Muscle of arm (tissue), 12 donors: Measurements from ENCODE around the gene ERICH6. TPM values are rescaled to one million over a fixed set of nuclear protein-coding genes. Genes with fewer than 3 reads are reported as not detected.
A peak's percentile ranks its signal among the peaks of the same experiment; 100 is the strongest.
"Not testable (repeated sequence)": the region's sequence is repeated elsewhere in the genome, so short reads cannot be mapped to it uniquely, and the experiment has no call there.

ENCODE experiments used
- DNase-seq: peaks from one replicate; pipeline ENCODE4 v3.0.0-alpha.2; 2013
- polyA plus RNA-seq, 12 donors: library from polyadenylated mRNA; unstranded; fragments of 120-200 nt; gene quantifications; one replicate each; pipeline ENCODE4 v1.2.1, GENCODE V29; 2013; ENCODE audit not compliant: insufficient read length in 12 of 12

Gene ERICH6
- polyA plus RNA-seq, 12 donors = 0.20 to 0.43 (median 0.38) TPM; not detected in 6

DNA sequence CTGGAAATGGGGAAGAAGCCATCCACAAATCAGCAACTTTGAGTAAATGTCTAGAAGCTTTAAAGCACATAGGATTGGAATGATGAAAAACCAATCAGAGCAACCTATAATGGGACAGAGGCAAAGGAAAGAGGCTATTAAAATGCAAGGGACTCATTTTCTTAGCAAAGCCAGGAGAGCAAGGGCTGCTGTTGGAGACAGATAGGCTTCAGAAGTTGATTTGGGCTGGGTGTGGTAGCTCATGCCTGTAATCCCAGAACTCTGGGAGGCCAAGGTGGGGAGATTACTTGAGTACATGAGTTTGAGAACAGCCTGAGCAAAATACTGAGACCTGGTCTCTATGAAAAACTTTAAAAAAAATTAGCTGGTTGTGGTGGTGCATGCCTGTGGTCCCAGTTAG lies 16.1 kb downstream of the ERICH6 start:
- no peak for DNase-seq

DNA sequence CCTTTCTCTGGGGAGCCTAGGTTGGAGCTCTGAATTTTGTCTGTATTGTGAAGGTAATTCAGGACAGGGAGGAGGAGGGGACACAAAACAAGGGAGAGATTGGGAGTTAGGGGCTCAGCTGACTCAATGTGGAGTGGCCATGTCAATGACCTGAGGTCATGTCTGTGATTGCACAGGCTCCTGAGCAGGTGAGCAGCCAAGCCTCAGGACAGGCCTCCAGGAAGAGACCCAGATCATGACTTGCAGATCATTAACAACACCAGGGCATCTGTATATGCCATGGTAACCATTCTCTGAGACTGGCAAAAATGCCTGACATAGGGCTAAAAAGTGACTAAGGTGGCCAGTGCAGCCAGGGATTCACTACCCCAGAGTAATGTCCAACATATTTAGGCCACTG lies 20.9 kb downstream of the ERICH6 start:
- no peak for DNase-seq

DNA sequence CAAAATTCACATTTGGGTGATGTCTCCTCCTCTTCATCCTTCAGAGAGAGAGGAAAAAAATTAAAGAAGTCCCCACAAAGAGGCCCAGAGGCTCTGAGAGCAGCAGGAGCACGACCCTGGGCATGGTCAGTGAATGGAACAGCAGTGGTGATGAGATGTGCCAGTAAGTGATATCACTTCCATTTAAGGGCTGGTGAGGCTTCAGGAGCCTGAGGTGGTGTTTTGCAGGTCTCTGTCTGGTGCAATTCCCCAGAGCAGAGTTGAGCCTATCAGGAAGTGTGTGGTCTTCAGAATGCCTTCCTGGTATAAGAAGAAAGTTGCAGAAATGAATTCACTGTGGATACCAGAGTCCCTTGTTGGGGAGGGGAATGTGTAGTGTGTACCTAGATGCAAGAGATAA lies 21.4 kb downstream of the ERICH6 start:
- no peak for DNase-seq

DNA sequence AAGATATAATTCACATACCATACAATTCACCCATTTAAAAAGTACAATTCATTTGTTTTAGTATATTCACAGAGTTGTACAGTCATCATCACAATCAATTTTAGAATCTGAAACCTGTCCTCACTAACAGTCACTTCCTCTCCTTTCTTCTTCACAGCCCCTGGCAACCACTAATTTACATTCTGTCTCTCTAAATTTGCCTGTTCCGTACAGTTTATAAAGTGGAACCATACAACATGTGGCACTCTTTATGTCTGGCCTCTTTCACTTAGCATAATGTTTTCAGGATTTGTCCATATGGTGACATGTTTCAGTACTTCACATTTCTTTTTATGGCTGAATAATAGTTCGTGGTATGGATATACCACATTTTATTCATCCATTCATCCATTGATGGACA lies 22.7 kb downstream of the ERICH6 start:
- DNase-seq = no peak

DNA sequence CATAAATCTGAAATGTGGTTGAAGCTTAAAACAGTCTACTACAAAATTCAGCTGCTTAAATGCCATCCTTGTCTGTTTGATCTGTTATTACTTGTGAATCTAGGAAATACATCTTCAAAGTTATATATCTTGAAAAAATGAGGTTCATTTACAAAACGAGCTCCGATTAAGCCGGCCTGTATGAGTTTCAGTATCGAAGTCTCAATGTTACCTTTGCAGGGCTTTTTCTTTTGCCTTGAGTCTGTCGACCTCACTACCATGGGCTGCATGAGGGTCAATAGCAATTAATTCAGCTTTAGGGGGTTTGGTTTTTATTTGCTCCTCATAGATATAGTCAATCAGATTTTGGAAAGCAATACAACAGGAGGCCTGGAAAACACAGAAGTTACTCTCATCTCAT lies 23.2 kb downstream of the ERICH6 start:
- DNase-seq = no peak

DNA sequence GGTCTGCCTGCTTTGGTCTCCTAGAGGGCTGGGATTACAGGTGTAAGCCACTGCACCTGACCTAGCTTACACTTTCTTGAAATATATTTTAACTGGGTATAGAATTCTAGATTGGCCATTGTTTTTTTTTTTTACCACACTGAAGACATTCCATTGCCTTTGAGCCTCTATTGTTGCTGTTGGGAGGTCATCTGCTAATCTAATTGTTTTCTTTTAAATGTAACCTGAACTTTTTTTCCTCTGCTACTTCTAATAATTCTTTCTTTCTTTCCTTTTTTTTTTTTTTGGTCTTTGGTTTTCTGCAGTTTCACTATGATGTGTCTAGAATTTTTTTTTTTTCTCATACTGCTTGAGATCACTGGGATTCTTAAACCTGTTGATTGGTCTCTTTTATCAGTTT lies 28.1 kb downstream of the ERICH6 start:
- no peak for DNase-seq

DNA sequence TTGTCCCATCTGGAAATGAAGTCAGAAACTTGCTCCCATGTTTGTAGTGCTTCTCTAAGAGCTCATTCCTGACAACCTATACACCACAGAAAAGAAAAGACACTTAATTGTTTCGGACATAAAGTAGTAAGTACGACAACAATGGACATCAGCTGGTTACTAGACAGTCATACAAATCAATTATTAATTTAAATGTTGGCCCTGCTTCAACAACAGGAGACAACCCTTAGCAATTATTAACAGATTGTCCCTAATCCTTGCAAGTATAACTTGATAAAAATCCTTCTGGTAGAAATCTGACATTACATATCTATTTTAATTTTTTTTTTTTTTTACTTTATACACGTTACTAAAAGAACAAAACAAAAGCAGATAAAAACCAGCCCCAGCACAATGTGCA lies 29.8 kb downstream of the ERICH6 start:
- no peak for DNase-seq

DNA sequence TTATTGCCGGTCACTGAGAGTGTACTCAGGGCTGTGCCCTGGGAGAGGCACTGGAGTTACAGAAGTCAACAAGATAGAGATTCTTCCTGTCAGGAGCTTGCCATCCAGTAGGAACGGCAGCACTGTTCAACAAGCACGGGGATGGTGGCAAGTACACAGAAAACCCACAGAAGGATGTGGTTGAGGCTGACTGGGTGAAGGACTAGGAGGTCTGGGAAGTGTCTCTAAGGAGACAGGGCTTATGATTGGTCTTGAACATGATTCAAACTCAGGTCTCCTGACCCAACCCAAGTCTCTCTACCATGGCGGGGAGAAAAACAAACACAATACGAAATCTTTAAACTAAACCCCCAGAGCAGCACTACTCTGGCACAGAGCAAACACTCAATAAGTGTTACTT lies 37.6 kb downstream of the ERICH6 start:
- no peak for DNase-seq

DNA sequence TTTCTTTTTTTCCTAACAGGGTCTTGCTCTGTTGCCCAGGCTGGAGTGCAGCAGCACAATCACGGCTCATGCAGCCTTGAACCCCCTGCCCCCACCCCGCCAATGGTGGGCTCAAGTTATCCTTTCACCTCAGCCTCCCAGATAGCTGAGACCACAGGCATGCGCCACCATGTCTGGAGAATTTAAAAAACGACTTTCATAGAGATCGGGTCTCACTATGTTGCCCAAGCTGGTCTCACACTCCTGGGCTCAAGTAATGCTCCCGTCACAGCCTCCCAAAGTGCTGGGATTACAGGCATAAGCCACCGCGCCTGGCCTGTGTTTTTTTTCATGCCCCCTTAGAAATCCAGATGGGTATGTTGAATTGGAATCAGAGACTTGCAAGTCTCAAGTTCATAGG lies 40.3 kb downstream of the ERICH6 start:
- no peak for DNase-seq

DNA sequence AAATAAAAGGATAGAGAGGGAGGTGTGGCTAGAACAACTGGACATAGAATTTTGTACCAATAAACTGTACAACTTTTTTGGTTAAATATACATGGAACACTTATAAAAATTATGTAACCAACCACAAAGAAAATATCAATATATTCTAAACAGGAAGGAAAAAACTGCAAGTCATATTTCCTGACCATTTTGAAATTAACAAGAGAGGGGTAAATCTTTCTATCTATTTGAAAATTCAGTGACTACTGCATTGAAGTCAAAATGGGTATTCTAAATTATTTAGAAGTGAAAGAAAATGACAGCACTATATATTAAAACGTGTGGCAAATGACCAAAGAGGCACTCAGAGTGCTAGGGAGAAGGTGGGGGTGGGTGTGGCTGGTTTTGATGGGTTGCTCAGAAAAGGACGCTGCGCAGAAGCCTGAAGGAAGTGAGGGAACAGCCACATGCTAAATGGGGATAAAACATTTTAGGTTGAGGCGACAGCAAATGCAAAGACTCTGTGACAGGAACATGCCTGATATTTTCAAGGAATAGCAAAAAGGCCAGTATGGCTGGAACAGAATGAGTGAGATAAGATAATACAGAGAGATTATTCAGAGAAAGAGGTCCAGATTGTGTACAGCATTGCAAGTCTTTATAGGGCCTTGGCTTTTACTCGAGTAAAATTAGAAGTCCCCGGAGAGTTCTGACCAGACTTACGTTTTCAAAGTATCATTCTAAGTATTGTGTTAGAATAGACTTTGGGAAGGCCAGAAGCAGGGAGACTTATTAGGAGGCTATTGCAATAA lies 41.1 kb downstream of the ERICH6 start:
- DNase-seq = no peak

DNA sequence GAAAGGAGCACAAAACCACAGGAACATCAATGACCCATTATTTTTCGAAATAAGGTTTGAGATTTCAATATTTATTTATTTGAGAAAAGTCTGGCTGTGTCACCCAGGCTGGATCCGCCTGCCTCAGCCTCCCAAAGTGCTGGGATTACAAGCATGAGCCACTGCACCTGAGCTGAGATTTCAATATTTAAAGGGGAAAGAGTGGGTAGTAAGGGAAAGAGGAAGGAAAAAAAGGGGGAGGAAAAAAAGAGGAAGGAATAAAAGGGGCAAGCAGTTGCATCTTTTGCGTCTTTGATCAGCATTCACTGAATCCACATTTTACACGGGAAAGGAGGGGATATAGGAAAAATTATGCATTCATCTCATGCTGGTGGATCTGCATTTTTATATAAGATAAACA lies 47.4 kb downstream of the ERICH6 start:
- DNase-seq = no peak

DNA sequence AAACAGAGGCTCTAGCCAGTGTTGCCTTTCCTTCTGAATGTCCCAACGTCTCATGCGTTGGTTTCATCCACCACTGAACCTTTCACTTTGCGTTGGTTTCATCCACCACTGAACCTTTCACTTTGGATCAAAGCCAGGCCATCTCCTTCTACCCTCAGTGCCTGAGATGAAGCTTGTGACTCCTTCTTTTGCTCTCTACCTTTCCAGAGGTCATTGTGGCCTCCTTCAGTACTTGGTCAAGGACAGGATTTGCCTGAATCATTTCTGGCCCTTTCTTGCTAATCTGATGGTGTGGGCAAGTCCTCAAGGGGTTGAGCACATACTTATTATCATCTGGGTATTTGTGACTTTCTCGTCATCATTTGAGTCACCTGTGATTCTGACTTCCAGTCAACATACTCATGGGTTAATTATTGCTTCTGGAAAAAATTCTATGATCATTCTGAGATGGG lies 50.6 kb downstream of the ERICH6 start:
- DNase-seq = no peak

DNA sequence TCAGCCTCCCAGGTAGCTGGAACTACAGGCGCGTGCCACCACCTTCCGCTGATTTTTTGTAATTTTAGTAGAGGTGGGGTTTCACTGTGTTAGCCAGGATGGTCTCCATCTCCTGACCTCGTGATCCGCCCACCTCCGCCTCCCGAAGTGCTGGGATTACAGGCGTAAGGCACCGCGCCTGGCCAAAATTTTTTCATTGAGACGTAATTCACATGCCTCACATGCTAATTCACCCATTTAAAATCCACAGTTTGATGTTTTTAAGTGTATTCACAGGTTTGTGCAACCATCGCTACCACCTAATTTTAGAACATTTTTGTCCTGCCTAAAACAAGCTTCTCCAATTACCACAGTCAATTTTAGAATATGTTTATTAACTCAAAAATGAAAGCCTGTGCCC lies 63.5 kb downstream of the ERICH6 start:
- no peak for DNase-seq

DNA sequence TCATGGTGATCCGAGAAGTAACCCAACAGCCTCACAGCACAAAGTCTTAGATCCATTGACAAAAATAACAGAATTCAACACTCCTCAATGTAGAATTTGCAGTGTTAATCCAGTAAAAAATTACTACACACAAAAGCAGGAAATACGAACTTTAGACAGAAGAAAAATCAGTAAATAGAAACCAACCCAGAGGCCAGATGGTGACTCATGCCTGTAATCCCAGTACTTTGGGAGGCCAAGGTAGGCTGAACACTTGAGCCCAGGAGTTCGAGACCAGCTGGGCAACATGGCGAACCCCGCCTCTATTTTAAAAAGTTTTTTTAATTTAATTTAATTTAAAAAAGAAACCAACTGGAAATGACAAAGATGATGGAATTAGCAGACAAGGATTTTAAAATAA lies 64.5 kb downstream of the ERICH6 start:
- no peak for DNase-seq

DNA sequence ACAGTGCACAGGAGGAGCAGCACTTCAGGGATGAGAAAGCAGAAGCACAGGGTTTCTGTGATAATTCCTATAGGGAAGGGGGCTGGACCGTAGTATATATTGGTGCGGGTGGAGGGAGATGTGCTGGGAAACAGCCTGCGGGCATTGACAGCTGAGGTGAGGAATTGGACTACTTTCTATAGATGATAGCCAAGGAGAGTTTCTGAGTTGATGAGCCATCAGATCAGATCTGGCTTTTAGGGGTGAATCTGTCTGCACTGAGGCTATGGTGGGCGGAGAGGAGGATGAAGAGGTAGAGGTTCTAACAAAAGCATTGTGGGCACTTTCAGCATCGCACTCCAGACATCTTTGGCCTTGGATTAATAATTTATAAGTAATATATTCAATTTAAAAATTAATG lies 67.5 kb downstream of the ERICH6 start:
- DNase-seq = no peak

DNA sequence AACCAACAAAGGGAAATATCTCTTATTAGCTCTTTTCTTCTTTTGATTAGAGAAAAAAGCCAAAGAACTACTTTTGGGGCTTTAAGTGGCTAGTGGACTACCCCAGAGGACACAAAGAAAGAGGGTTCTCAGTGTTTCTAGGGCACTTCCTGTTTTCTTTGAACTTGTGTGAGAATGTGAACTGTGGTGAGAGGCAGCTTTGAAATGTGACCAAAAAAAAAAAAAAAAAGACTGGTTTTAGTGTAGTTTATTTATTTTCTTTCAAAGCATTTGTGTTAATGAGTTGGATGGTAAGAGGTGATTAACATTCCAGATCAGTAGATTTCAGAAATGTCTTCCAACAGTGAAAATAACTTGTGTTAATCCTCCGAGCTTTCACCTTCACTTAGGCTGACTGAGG lies 68.2 kb downstream of the ERICH6 start:
- no peak for DNase-seq

DNA sequence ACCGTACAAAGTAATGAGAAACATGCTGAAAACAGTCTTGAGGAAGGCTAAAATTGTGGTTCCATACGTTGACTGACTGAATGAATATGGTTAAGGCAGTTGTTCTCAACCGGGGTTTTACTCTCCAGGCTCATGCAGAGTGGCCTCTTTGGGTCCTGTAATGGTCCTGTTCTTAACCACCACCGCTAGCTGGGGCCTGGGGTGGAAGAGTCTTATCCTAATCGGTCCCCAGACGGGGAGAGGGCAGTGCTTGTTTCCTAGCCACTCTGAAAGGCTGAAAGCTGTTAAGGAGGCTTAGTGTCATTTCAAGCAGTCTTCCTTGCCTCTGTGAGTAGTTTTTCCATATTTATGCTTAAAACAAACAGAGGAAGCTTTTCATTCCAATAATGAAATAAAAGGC lies 68.6 kb downstream of the ERICH6 start:
- DNase-seq = no peak

DNA sequence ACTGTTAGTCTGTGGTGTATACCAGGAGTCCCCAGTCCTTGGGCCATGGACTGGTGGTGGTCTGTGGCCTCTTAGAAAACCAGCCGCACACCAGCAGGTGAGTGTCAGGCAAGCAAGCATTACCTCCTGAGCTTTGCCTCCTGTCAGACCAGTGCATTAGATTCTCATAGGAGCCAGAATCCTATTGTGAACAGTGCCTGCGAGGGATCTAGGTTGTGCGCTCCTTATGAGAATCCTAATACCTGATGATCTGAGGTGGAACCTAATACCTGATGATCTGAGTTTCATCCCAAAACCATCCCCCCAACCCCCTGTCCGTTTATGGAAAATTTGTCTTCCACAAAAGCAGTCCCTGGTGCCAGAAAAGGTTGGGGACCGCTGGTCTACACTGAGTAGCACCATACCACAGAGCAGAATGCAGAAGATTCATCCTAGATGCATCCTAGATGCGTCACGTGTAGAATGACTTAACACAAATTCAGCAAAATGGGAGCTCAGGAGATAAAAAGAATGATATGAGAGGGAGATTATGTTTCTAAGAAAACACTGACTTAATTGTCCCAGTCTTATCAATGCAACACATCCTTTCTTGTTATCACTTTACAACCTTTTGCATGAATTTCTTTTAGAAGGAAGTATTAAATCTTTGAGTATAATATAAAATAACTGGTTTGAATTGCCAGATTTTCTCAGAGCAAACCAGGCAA lies 72.1 kb downstream of the ERICH6 start:
- no peak for DNase-seq

DNA sequence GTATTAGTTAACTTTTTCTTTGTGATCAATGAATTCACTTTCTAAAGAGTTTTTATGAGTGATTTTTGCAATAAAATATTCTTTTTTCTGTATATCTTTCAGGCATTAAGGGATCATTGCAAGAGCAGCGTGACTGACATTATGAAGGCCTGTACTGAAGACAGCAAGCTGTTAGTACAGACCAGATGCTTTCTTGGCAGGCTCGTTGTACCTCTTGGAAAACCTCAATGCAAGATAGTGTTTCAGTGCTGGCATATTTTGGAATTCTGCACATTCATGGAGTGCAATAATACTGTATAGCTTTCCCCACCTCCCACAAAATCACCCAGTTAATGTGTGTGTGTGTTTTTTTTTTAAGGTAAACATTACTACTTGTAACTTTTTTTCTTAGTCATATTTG lies 76.2 kb downstream of the ERICH6 start:
- DNase-seq = peak; percentile 17

DNA sequence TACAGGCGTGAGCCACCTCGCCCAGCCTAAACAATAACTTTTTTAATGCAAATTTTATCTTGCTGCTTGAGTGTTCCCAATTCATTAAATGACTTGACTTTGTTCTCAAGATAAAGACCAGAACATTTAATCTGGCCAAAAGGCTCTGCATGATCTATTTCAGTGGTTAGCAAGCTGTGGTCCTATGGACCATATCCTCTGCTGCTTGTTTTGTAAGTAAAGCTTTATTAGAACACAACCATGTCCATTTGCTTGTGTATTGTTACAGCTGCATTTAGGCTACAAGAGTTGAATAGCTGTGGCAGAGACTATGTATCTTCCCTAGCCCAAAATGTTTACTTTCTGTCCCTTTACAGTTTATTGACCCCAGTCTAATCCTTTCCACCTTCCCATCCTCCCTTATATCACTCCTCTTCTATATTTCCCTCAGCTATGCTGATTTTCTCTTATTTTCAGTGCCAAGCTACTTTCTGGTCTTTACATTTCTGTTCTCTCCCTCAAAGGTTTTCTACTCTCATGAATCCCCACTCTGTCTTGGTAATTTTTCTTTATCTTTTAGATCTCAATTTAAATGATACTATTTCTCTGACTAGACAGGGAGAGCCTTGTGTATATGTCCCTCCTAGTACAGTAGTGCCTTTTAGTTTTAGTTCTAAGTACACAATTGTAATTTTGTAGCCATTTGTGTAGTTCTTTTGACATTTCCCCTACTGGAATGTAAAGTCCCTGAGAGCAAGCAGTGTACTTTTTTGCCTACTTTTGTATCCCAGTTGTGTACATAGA lies 77.4 kb downstream of the ERICH6 start:
- DNase-seq = no peak

DNA sequence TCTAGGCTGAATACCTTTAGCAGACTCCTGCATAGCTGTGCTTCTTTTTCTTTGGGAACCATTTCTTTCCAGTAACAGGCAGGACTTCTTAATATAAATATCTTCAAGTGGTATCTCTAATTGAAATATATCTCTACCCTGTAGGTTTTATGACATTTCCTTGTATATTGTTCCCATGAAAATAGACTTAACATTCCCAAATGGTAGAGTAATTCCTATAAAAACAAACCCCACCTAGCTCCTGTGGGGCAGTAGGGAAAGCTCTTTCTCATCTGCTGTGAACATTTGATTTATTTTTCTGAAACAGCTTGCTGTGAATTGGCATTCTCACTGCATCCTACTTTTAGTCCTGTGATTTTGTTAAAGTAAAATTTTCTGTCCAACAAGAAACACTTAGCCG lies 79.8 kb downstream of the ERICH6 start:
- no peak for DNase-seq

DNA sequence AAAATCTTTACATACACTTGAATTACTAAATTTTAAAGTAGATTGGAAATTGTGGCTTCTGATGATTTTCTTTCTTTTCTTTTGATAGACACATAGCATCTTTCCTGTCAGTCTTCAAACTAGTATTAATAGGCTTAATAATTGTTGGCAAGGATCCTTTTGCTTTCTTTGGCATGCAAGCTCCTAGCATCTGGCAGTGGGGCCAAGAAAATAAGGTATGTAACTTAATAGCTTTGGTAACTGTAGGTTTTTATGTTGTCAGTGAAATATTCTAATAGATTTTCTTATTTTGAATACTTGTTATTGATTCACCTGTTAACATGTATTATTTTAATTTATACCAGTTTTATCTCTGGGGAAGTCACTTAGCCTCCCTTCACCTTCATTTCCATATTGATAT lies 80.8 kb downstream of the ERICH6 start:
- DNase-seq = not testable (repeated sequence)
